ENCODE results near the gene PSAPL1. TPM values are rescaled to one million over a fixed set of nuclear protein-coding genes. Genes with fewer than 3 reads are reported as not detected.
"Not testable (repeated sequence)": the region's sequence is repeated elsewhere in the genome, so short reads cannot be mapped to it uniquely, and the experiment has no call there.

The PSAPL1 gene
- total RNA-seq, 1 donor from 2014 or later: not detected

- no peak for DNase-seq (ENCODE audit: low read depth)
Measured at GRCh38 chr4:7459471-7459870, 24.7 kb upstream of the PSAPL1 start.

- no peak for DNase-seq (ENCODE audit: low read depth)
Measured at GRCh38 chr4:7458477-7458876, 23.7 kb upstream of the PSAPL1 start.

- DNase-seq (ENCODE audit: low read depth): no peak
Measured at GRCh38 chr4:7458066-7458425, 23.3 kb upstream of the PSAPL1 start.

- no peak for DNase-seq (ENCODE audit: low read depth)
Measured at GRCh38 chr4:7457201-7458065, 22.7 kb upstream of the PSAPL1 start.

- DNase-seq (ENCODE audit: low read depth): not testable (repeated sequence)
Measured at GRCh38 chr4:7452802-7453201, 18.1 kb upstream of the PSAPL1 start.

GRCh38 chr4:7451800-7452199, 17.1 kb upstream of the PSAPL1 start:
- DNase-seq (ENCODE audit: low read depth): no peak

GRCh38 chr4:7451434-7451789, 16.7 kb upstream of the PSAPL1 start:
- DNase-seq (ENCODE audit: low read depth): no peak

- no peak for DNase-seq (ENCODE audit: low read depth)
Measured at GRCh38 chr4:7450775-7451433, 16.2 kb upstream of the PSAPL1 start.

GRCh38 chr4:7448036-7448435, 13.3 kb upstream of the PSAPL1 start:
- no peak for DNase-seq (ENCODE audit: low read depth)

- no peak for DNase-seq (ENCODE audit: low read depth)
Measured at GRCh38 chr4:7447236-7447635, 12.5 kb upstream of the PSAPL1 start.

- DNase-seq (ENCODE audit: low read depth): no peak
Measured at GRCh38 chr4:7444731-7445130, 10.0 kb upstream of the PSAPL1 start.

GRCh38 chr4:7444314-7444713, 9.6 kb upstream of the PSAPL1 start:
- DNase-seq (ENCODE audit: low read depth): no peak

GRCh38 chr4:7442574-7443162, 7.9 kb upstream of the PSAPL1 start:
- DNase-seq (ENCODE audit: low read depth): no peak

GRCh38 chr4:7441201-7441600, 6.5 kb upstream of the PSAPL1 start:
- DNase-seq (ENCODE audit: low read depth): no peak

GRCh38 chr4:7439699-7440098, 5.0 kb upstream of the PSAPL1 start:
- DNase-seq (ENCODE audit: low read depth): no peak

GRCh38 chr4:7436256-7436655, 1.5 kb upstream of the PSAPL1 start:
- DNase-seq (ENCODE audit: low read depth): no peak

GRCh38 chr4:7435471-7436061, 836 bp upstream of the PSAPL1 start:
- DNase-seq (ENCODE audit: low read depth): no peak

GRCh38 chr4:7434141-7434765, 477 bp downstream of the PSAPL1 start:
- DNase-seq (ENCODE audit: low read depth): no peak

GRCh38 chr4:7433376-7434140, 1.2 kb downstream of the PSAPL1 start:
- DNase-seq (ENCODE audit: low read depth): no peak

GRCh38 chr4:7432531-7433375, 2.0 kb downstream of the PSAPL1 start:
- DNase-seq (ENCODE audit: low read depth): no peak

Data from renal cortical epithelial cell (primary cell).